HepG2 (cell line): ENCODE data around the gene DLX3. TPM values are rescaled to one million over a fixed set of nuclear protein-coding genes. Genes with fewer than 3 reads are reported as not detected.

Source experiments
- ATAC-seq: fragments of 200-7000 bp; cut with Tn5 transposase; 3 replicates; pipeline ENCODE4 v1.9.1; 2020; ENCODE audit warnings: mild to moderate bottlenecking, moderate library complexity
- BruUV-seq: library from RNA; stranded (reverse); fragments of 400-500 nt; replicated peaks from 2 replicates; lab custom pipeline; 2021; lab: Mats Ljungman, UMichigan
- CTCF ChIA-PET: fragments of 300-600 bp; formaldehyde crosslinking; extraction: SDS; loops from one replicate; lab custom pipeline; 2021; ENCODE audit warnings: low total read pairs, inconsistent platforms, low intra/inter-chr PET ratio; lab: Yijun Ruan, JAX
- POLR2A ChIA-PET: fragments of 350-600 bp; sonication (Branson Sonifier 250); formaldehyde crosslinking; loops from one replicate; lab custom pipeline; 2020; ENCODE audit warnings: antibody characterized with exemption, inconsistent platforms; lab: Yijun Ruan, JAX
- DNase-seq: peaks from one replicate; pipeline ENCODE4 v3.0.0-alpha.2; 2015; ENCODE audit warnings: low spot score
- FAIRE-seq: peaks from 3 replicates; lab custom pipeline; 2011; peaks lifted over from hg19 to GRCh38; lab: Jason Lieb, UNC
- H2AFZ ChIP-seq: one replicate; pipeline ENCODE4 v1.6.1; 2011; ENCODE audit warnings: low read length, inconsistent platforms
- H3K27ac ChIP-seq: fragments of 300-600 bp; 3 replicates; pipeline ENCODE4 v1.8.0; 2011; ENCODE audit warnings: mixed run types, mild to moderate bottlenecking, mixed read lengths, low read length, inconsistent platforms; ENCODE audit not compliant: insufficient read depth; ENCODE audit errors: extremely low read length
- H3K27me3 ChIP-seq, 2 experiments: fragments of 200-600 bp in 1 of 2; 2 replicates in 1 of 2; 3 replicates in 1 of 2; pipeline versions ENCODE4 v1.6.0 to v1.8.0; 2011; ENCODE audit warnings: low read length in 2 of 2, mild to moderate bottlenecking in 2 of 2, moderate library complexity in 2 of 2, inconsistent platforms in 1 of 2; ENCODE audit not compliant: insufficient read depth in 2 of 2, control insufficient read depth in 1 of 2
- H3K36me3 ChIP-seq, 2 experiments: fragments of 200-600 bp in 1 of 2; replicated peaks in 1 of 2; 2 replicates in 1 of 2; 3 replicates in 1 of 2; pipeline versions ENCODE4 v1.5.1 to v1.8.0; 2011; ENCODE audit warnings: low read length in 2 of 2, inconsistent platforms in 1 of 2; ENCODE audit not compliant: insufficient read depth in 2 of 2, control insufficient read depth in 1 of 2
- H3K4me1 ChIP-seq: 2 replicates; pipeline ENCODE4 v1.5.1; 2012; ENCODE audit warnings: low read length, inconsistent platforms; ENCODE audit not compliant: insufficient read depth
- H3K4me2 ChIP-seq: 2 replicates; pipeline ENCODE4 v1.6.0; 2011; ENCODE audit warnings: low read depth, low read length, inconsistent platforms
- H3K4me3 ChIP-seq, 3 experiments: fragments of 200-600 bp in 1 of 3; sonication (generic), shearing (Covaris generic) in 1 of 3; replicated peaks in 1 of 3; 2 replicates each; pipeline ENCODE4 v1.5.1; 2011 to 2016; ENCODE audit warnings: low read length in 3 of 3, inconsistent platforms in 2 of 3, low read depth in 2 of 3, mild to moderate bottlenecking in 2 of 3, control low read depth in 1 of 3, mixed read lengths in 1 of 3; ENCODE audit not compliant: insufficient read depth in 1 of 3
- H3K79me2 ChIP-seq: one replicate; pipeline ENCODE4 v1.6.1; 2011; ENCODE audit warnings: low read length, inconsistent platforms; ENCODE audit not compliant: insufficient read depth
- H3K9ac ChIP-seq: 2 replicates; pipeline ENCODE4 v1.6.0; 2011; ENCODE audit warnings: mild to moderate bottlenecking, low read depth, low read length, inconsistent platforms; ENCODE audit not compliant: insufficient read depth
- H3K9me3 ChIP-seq: 2 replicates; pipeline ENCODE4 v1.5.1; 2012; ENCODE audit warnings: mild to moderate bottlenecking, low read length
- H4K20me1 ChIP-seq: 2 replicates; pipeline ENCODE4 v1.6.0; 2011; ENCODE audit warnings: inconsistent platforms, mild to moderate bottlenecking, low read length, moderate library complexity; ENCODE audit not compliant: insufficient read depth
- RFXAP ChIP-seq: sonication (generic); formaldehyde crosslinking; IDR thresholded peaks from 2 replicates; pipeline ENCODE4 v1.4.0; 2020; ENCODE audit warnings: missing genetic modification reagents, borderline replicate concordance
- ZFY ChIP-seq: sonication (generic); formaldehyde crosslinking; IDR thresholded peaks from 2 replicates; pipeline ENCODE4 v1.4.0; 2020; ENCODE audit warnings: missing genetic modification reagents
- ZNF790 ChIP-seq: sonication (generic); formaldehyde crosslinking; IDR thresholded peaks from 2 replicates; pipeline ENCODE4 v1.8.0; 2022; ENCODE audit warnings: missing genetic modification reagents, mild to moderate bottlenecking, borderline replicate concordance
- WGBS: methylation state at CpG from one replicate; pipeline ENCODE4 v1.1.6; 2017; ENCODE audit warnings: low lambda C conversion rate; 5-methylcytosine and 5-hydroxymethylcytosine counted together
- in situ Hi-C: cut with HindIII; loops from 2 replicates; pipeline ENCODE4 v1.10.0; 2017; ENCODE audit warnings: low pct_unique_long_range_greater_than_20kb; ENCODE audit not compliant: extremely low pct_ligation_motif_present
- intact Hi-C: fragments of 100-400 bp; cut with micrococcal nuclease; formaldehyde crosslinking; loops from one replicate; pipeline ENCODE4 v1.10.0; 2022; ENCODE audit not compliant: unreplicated experiment
- polyA plus RNA-seq, 8 experiments: library from polyadenylated mRNA; depleted of rRNA in 3 of 8; stranded (reverse) in 7 of 8; unstranded in 1 of 8; fragments of >200 nt; fragmentation: Illumina TruSeq in 4 of 8; extraction: Trizol in 4 of 8; gene quantifications; 2 replicates each; pipeline versions ENCODE4 v1.2.1 to v1.2.3, GENCODE V29; 2011 to 2016; ENCODE audit warnings: low read depth in 4 of 8, missing spikeins in 1 of 8, mixed read lengths in 1 of 8; ENCODE audit not compliant: insufficient read depth in 1 of 8
- total RNA-seq, 5 experiments: library from RNA; depleted of rRNA; stranded (reverse); fragments of >200 nt; fragmentation: Illumina TruSeq; extraction: Trizol; gene quantifications; 2 replicates each; pipeline ENCODE4 v1.2.3, GENCODE V29; 2016; ENCODE audit warnings: low read depth in 1 of 5
- TF ChIP-seq, protein P1 (sequence below): IDR thresholded peaks from 2 replicates; pipeline ENCODE4 v1.4.0; 2020; ENCODE audit warnings: mild to moderate bottlenecking, missing genetic modification reagents

Gene DLX3
- total and polyA plus RNA-seq, 2 of the 13 experiments (the other 11 are each of a cell fraction or from before 2014, with no cell fraction given) = 0.03 TPM; not detected in 1

DNA sequence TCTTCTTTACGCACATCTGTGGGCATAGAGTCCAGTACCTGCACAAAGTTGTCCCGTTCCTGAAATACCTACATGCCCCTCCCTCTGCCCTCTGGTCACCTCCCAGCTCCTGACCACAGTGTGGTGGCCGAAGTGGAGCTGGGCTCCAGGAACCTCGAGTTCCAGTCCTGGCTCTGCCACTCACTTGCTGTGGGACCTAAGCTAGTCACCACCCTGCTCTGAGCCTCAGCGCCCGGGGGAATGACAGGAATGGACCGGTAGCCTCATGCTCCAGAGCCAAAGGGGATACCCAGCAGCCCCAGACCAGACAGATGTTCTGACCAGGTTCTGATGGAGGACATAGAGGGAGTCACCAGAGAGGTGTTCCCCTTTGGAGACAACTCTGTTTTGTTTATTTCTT, 34.2 kb upstream of the DLX3 start (continued):
- TF ChIP-seq, protein P1, sequence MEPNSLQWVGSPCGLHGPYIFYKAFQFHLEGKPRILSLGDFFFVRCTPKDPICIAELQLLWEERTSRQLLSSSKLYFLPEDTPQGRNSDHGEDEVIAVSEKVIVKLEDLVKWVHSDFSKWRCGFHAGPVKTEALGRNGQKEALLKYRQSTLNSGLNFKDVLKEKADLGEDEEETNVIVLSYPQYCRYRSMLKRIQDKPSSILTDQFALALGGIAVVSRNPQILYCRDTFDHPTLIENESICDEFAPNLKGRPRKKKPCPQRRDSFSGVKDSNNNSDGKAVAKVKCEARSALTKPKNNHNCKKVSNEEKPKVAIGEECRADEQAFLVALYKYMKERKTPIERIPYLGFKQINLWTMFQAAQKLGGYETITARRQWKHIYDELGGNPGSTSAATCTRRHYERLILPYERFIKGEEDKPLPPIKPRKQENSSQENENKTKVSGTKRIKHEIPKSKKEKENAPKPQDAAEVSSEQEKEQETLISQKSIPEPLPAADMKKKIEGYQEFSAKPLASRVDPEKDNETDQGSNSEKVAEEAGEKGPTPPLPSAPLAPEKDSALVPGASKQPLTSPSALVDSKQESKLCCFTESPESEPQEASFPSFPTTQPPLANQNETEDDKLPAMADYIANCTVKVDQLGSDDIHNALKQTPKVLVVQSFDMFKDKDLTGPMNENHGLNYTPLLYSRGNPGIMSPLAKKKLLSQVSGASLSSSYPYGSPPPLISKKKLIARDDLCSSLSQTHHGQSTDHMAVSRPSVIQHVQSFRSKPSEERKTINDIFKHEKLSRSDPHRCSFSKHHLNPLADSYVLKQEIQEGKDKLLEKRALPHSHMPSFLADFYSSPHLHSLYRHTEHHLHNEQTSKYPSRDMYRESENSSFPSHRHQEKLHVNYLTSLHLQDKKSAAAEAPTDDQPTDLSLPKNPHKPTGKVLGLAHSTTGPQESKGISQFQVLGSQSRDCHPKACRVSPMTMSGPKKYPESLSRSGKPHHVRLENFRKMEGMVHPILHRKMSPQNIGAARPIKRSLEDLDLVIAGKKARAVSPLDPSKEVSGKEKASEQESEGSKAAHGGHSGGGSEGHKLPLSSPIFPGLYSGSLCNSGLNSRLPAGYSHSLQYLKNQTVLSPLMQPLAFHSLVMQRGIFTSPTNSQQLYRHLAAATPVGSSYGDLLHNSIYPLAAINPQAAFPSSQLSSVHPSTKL (CRISPR knock-in tag) = no peak
- TF ChIP-seq, all 625 proteins: peak for 0

- H3K4me2 ChIP-seq = no peak overlapping the region
- POLR2A ChIA-PET = no interaction called here
- no peak overlapping the region for H3K4me3 ChIP-seq
- H3K9ac ChIP-seq = no peak overlapping the region
- no peak for ATAC-seq
- no peak overlapping the region for H2AFZ ChIP-seq
- CTCF ChIA-PET = interaction anchor here (4.9 kb wide), 1 partner anchor 59 kb away, joined by 71 read pairs; no protein-coding TSS in a partner anchor
- no peak overlapping the region for H3K27ac ChIP-seq
- WGBS = 14% methylated on average over 6 of the region's 6 CpGs
- no peaks in the 10 kb centered on the region for H3K79me2 ChIP-seq
- H3K9me3 ChIP-seq = no peaks in the 10 kb centered on the region
- TF ChIP-seq ZFY (CRISPR knock-in tag) (no peak), RFXAP (no peak), ZNF790 (CRISPR knock-in tag) (no peak)
- no peaks in the 10 kb centered on the region for H3K36me3 ChIP-seq
- H3K27me3 ChIP-seq = peaks cover 0 to 7% of the 10 kb centered on the region in 2 experiments; a peak in 2 of 5 replicates
- no peak for DNase-seq
- H3K4me1 ChIP-seq = no peaks in the 10 kb centered on the region
- FAIRE-seq = no peak
- intact Hi-C loops = no loop called here
- BruUV-seq = no TSS peak
- H4K20me1 ChIP-seq = no peaks in the 10 kb centered on the region
- in situ Hi-C loops = loop anchor here (5.0 kb wide), 1 partner anchor 59 kb away; no protein-coding TSS in a partner anchor
Measured at GRCh38 chr17:50028736-50029120, 33.7 kb upstream of the DLX3 start.
